ENCODE measurements around the gene PITX3.

DNA sequence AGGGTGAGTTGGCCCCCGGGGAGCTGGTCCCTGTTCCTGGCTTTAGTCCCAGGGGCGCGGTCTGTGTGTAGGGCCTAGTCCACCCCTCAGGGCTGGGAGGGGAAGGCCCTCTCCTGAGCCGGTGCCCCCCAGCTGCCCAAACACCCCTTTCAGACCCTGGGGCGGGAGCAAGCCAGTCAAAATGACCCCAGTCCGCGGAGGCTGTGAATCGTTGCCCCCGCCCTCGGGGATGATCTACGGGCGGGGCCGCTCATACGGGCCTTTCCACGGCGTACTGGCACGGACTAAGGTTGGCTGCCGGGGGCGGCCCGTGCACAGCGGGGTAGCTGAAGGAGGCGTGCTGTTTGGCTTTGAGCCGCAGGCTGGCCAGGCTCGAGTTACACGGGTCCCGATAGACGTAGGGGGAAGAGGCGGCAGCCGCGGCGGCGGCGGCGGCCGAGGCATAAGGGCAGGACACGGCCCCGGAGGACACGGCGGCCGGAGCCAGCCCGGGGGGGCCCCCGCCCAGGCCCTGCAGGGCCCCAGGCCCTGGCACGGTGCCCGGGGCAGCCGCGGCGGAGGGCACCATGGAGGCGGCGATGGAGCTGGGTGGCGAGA lies 10.9 kb downstream of the PITX3 start:
- no peak for TF ChIP-seq EZH2 (IDR thresholded peaks at IDR 0.05)
- no peak for TF ChIP-seq POLR2AphosphoS5 (IDR thresholded peaks at IDR 0.05; ENCODE audit: borderline replicate concordance, low read depth, low read length)
- no peak for TF ChIP-seq FOXP2 (optimal IDR thresholded peaks at IDR 0.05; ENCODE audit: control extremely low read depth, extremely low read length, insufficient read depth)
